WI38 (cell line): ENCODE measurements around the gene FGD1.

Source experiments
- H3K4me3 ChIP-seq: 2 replicates; pipeline ENCODE4 v1.5.1; 2011; ENCODE audit warnings: low read depth, mild to moderate bottlenecking, control low read depth, low read length
- TF ChIP-seq, protein P1 (sequence below): IDR thresholded peaks from 2 replicates; pipeline ENCODE4 v1.5.1; 2012; ENCODE audit warnings: low read depth, mild to moderate bottlenecking, control low read depth, low read length

The FGD1 gene

DNA sequence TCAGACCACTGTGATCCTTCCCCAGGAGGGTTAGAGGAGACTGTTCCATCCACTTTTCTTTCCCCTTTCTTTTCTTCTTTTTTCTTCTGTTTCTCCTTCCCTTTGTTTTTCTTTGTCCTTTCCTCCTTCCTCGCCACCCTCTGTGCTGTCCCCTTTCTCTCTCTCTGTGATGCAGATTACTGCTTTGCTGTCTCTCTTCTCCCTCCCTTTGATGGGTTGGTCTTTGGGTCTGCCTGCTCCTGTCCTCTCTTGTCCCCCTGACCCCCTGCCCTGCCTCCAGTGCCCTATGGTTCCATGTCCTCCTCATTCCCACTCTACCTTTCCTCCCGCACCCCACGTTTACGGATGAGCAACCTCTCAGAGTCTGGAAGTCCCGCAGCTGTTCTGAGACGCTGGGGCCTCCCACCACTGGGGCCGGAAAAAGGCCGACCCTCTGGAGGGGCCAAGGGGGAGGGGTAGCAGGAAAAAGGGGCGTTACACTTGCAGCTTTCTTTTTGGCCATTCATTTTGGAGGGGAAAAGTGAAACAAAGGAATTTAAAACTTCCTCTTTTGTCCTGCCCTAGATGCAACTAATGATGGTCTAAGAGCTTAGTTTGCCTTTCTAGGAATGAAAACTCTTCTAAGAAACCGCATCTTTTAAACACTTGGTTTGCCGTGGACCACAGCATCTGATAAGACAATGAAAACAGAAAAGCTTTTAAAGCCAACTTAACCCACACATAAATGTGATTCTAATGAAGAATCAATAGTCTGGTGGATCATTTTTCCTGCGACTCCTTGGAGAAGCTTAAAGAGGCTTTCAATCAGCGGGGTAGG, 80.3 kb downstream of the FGD1 start:
- H3K4me3 ChIP-seq, result no peak overlapping the region

DNA sequence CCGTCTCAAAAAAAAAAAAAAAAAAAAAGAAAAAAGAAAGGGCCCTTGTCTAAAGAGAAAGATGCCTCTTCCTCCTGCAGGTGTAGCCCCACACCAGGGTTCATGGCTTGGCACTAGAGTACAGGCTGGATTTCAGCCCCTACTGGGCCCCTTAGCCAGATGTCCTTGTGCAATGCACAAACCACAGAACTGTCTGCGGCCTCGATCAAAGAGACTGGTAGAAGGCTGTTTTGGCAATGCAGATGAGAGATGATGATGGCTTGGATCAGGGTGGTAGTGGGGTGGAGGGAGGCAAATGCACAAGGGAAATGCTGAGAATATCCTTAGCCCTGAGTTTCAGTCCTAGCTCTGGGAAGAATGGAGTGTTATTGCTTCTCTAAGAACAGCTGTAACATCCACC, 82.3 kb downstream of the FGD1 start:
- H3K4me3 ChIP-seq, result no peak overlapping the region
- TF ChIP-seq, protein P1, sequence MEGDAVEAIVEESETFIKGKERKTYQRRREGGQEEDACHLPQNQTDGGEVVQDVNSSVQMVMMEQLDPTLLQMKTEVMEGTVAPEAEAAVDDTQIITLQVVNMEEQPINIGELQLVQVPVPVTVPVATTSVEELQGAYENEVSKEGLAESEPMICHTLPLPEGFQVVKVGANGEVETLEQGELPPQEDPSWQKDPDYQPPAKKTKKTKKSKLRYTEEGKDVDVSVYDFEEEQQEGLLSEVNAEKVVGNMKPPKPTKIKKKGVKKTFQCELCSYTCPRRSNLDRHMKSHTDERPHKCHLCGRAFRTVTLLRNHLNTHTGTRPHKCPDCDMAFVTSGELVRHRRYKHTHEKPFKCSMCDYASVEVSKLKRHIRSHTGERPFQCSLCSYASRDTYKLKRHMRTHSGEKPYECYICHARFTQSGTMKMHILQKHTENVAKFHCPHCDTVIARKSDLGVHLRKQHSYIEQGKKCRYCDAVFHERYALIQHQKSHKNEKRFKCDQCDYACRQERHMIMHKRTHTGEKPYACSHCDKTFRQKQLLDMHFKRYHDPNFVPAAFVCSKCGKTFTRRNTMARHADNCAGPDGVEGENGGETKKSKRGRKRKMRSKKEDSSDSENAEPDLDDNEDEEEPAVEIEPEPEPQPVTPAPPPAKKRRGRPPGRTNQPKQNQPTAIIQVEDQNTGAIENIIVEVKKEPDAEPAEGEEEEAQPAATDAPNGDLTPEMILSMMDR, result no peak

More for the DNA sequence above, 80.3 kb downstream of the FGD1 start:
- TF ChIP-seq, protein P1, result no peak

DNA sequence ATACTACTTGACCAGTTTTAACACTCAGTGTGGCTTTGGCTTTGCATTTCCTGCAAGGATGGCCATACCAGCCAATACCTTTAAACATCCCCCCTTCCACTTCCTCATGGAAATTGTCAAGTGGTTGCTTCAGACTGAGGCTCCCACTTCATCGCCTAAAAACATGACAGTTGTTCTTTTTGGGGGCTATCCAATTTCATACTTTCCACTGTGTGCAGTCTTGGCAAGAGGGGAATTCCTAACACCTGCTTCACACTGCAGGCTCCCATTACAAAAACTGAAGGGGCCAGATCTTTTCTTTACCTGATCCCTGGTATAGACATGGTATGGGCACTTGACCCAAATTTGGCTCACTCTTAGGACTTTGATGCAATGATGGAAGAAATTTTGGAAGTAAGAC, 84.3 kb downstream of the FGD1 start:
- no peak overlapping the region for H3K4me3 ChIP-seq
- TF ChIP-seq, protein P1, result no peak

DNA sequence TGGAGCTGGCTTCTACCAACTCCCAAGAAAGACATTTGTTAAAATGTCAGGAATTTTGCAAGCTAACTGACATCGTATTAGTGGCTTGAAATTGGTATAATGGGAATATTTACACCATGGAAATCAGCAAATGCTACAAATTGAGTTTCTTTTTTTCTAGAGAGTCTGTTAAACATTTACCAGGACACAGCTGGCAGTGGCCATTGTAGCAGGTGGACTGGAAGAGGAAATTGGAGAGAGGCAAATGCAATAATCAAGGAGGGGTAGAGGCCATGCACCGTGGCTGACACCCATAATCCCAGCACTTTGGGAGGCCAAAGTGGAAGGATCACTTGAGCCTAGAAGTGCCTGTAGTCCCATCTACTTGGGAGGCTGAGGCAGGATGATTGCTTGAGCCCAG, 88.8 kb downstream of the FGD1 start:
- no peak overlapping the region for H3K4me3 ChIP-seq
- TF ChIP-seq, protein P1, result no peak

DNA sequence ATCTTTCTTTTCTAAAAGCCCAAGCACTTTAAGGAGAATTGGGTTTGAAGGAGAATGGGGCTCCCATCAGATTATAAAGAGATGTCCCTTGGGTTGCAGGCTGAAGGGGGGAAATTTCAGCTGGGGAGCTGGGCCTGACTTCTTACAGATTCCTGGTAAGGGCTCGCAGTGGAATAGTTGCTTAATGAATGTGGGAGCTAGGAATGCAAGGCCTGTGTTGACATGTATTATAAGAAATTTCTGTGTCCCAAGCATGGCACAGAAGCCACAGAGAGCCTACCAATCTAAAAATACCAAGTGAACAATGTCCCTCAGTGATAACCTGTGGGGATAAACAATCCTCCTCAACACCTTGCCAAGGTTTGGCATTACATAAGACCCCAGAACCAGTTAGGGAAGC, 98.9 kb downstream of the FGD1 start:
- no peak overlapping the region for H3K4me3 ChIP-seq
- TF ChIP-seq, protein P1, result no peak
